GM18526 (cell line): ENCODE measurements around the gene ATG4B.
A peak's percentile ranks its signal among the peaks of the same experiment; 100 is the strongest.

Source experiments
- POLR2A ChIP-seq: IDR thresholded peaks from 3 replicates; pipeline ENCODE4 v1.6.1; 2011; ENCODE audit not compliant: insufficient read length; ENCODE audit errors: extremely low read depth

The ATG4B gene

DNA sequence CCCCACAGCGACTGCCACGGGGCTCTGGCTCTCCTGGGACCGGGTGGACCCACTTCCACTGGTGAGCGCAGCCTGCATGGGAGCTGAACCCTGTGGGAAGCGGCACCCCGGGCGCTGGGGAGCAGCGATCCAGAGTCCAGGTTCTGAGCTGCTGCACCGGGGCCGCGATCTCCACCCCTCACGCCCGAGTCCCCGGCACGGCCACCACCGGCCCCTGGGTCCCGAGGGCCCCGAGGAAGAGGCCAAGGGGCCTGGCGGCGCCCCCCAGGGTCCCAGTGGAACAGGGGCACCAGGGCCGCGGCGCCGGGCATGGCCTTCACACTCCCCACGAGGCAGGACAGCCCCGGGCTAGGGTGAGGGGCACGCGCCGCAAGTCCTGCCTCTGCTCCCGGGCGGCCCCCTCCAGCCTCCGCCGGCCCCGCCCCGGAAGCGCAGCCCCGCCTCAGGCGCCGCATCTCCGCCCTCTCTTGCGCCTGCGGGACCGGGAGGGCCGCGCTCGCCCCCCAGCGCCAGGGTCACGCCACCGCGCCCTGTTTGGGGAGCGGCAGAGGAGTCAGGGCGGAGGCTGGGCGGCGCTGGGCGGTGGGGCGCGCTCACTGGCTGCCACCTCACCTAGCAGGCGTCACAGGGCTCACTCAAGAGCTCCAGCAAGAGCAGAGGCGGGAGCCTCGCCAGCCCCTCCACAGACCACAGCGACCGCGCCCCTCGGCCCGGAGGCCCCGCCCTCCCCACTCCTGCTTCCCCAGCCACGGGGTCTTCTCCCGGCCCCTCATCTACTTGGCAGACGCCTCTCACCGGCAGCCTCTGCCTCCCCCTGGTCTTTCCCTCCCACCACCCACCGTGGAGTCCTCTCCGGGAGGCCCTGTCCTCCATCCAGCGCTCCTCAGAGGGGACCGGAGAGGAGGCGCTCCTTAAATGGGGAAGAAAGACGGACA, 27.4 kb upstream of the ATG4B start:
- TF ChIP-seq POLR2A = peak; percentile 43

DNA sequence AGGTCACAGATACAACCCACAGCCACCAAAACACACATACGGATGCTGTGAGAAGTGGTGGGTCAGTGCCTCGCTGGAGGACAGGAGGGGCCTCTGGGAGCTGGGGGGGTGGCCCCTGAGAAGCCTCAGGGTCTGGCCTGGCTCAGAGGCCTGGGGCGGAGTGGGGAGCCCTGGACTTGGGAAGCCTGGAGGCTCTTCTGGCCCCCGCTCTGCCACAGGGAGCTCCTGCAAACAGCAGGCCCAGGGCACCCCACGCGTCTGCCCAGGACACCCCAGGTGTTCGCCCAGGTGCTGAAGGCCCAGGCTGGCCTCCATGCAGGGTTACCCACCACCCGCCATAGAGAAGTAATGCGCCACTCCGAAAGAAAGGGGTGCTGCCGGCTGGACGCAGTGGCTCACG, 26.4 kb upstream of the ATG4B start:
- no peak for TF ChIP-seq POLR2A

DNA sequence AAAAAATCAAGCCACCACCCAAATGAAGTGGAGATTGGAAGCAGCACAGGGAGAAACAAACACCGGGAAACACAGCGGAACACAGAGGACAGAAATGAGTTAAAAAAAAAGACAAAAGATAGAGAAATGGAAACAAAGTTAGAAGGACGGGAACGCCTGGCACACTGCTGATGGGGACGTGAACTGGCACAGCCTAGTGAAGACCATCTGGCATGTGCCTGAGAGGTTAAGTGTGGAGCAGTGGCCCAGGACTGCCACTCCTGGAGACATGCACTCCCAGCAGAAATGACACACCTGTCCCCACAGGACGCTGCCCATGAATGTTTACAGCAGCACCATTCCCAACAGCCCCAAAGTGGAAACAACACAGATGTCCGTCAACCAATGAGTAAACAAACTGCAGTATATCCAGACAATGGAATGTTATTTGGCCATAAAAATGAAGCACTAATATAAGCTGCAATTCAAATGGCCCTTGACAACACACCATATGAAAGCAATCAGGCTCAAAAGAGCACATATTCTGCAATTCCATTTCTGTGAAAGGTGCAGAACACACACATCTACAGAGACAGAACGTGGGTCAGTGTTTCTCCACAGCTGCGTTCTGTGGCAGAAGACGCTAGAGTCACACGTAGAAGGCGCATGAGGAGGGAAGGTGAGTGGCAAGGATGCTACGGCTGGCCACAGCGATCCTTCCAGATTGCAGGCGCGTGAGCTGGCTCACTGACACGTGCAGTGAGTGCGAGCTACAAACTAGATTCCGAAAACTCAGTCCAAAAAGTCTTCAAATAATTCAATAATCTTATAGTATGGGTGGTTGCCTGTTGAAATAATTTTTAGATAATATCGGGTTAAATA, 25.1 kb upstream of the ATG4B start:
- no peak for TF ChIP-seq POLR2A

GRCh38 chr2:241613017-241613780, 24.3 kb upstream of the ATG4B start:
- TF ChIP-seq POLR2A = no peak

DNA sequence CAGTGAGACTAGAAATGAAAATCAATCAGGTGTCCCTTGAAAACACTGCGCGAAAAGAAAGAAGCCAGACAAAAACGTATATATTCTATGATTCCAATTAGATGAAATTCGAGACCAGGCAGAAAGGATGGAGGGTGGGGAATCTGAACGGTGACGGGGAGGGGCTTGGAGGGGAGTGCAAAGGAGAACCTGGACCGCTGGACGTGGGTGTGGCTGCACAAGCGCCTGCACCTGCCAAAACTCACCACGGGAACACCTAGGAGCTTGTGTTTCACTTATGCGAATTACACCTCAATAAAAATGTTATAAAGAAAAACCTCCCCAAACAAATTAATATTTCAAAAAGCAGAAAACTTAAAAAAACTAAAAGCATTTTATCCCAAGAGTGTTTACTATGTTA, 22.5 kb upstream of the ATG4B start:
- TF ChIP-seq POLR2A = no peak

DNA sequence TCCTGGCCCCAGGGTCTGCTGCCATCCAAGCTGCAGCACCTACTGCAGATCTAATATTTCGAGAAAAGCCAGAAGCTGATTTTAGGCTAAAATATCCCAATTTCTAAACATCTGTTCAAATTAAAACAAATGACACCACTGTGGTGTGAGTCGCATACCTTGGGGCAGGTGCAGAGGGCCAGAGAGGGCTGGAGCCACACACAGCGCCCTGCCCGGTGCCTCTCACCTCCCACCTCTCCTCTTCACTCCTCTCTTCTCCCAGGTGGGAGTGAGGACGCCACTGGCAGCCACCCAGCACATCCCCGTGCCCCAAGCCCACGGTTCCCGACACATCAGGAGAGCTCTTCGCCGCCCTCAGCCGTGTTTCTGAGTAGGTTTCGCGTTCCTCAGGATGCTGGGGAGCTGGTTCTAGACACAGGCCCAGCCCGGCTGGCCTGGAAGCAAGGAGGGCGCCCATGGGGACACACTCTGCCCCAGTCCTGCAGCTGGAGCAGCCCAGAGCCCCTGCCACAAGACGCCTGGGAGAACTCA, 21.9 kb upstream of the ATG4B start:
- TF ChIP-seq POLR2A = no peak

DNA sequence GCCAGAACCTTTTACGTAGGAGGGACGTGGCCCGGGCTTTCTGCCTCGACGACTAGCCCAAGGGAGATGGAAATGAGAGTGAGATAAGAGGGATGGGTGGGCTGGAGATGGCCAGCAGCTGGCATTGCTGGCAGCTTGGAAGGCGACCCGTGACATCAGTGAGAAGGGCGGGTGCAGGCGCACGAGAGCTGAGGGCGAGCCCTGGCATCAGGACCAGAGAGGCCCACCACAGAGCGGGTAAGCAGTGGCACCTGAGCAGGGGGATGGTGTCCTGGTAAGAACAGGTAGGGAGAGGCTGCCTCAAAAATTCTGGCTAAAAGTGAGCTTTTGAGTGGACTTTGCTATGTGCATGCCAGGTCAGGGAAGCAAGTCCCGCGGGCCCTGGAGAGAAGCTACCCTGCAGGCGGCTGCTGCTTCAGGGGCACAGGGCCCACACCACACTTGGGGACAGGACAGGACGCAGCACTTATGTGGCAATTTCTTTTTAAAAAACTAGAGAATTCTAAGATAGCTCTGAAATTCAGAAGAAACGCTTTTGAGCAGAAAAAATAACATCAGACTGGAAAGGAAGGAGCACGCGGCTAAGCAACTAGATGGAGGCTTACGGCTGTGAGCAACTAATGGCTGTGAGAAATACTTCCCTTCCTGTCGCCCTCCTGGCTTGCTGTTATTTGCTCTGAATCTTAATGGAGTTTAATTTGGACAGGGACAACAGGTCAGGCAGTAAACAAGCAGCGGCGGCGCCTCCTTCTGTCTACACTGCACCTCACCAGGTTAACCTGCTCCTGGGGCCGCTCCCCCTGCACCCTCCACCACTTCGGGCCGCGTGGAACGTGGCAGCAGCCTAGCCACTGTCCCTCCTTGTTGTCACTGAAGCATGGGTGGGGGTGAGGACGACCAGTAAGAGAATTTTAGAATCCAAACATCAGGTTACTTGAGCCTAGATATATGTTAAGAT, 21.0 kb upstream of the ATG4B start:
- TF ChIP-seq POLR2A = no peak

DNA sequence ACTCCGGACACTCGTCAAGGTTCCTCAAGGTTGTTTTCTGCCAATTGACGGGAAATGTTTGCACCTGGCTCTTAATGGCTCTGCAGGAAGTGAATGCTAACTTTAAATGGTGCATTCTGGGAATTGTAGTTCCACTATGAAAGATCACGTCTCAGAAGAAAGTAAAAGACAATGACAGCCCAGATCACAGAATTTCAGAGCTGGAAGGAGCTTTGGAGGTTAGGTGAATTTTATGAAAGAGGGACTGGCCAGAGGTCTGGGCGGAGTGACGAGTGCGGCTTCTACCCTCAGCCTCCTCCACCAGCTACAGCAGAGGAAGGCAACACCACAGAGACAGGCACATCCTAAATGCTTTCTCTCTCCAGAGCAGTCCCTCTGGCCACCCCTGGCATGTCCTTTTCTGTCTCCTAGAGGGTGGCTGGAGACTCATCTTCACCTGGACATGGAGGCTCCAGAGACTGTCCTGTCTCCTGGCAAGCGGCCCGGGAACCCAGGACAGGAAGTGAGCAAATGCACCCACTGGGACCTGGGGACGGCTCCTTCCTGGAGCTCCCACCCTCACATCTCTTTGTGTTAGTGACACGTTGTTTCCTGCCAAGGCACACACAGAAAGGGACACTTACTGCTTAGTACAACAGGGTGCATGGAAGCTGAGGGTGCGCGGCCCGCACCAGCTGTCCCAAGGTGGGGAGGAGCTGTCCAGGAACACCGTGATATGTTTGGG, 19.9 kb upstream of the ATG4B start:
- TF ChIP-seq POLR2A = no peak

DNA sequence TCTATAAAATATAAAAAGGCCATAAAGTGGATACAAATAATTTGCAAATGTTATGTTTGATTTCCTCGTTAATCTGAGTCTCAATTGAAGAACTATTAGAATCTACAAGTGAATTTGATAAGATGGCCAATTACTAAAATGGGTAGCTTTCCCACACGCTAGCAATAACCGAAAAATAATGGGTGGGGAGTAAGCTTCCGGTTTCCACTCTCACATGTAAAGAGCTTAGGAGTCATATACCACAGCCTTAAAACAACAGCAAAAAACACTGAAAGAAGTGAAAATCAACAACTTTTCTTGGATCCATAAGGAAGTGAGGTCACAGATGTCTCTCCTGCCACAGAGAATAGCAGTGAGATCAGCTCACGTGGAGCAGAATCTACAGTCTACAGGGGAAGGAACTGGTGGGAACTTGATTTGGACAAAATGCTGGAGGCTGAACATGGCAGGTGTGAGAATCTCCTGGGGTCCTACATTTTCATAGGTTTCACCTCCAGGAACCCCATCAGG, 19.1 kb upstream of the ATG4B start:
- no peak for TF ChIP-seq POLR2A

DNA sequence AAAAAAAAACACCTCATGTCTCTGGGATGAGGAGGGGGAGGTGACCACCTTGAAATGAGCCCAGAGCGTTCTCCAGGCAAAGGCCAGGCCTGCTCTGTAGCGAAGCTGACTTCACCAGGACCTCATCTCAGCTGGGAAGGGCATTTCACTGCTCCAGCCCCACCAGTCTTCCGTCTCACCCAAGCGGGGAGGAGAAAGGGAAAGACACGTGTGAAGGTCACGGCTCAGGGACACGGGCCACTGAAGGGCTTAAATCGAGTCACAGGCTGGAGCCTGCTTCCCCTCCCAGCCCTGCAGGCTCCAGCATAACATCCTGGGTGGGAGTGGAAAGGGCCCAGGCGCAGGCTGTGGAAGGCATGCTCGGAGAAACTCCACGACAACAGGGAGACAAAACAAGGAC, 18.7 kb upstream of the ATG4B start:
- no peak for TF ChIP-seq POLR2A

DNA sequence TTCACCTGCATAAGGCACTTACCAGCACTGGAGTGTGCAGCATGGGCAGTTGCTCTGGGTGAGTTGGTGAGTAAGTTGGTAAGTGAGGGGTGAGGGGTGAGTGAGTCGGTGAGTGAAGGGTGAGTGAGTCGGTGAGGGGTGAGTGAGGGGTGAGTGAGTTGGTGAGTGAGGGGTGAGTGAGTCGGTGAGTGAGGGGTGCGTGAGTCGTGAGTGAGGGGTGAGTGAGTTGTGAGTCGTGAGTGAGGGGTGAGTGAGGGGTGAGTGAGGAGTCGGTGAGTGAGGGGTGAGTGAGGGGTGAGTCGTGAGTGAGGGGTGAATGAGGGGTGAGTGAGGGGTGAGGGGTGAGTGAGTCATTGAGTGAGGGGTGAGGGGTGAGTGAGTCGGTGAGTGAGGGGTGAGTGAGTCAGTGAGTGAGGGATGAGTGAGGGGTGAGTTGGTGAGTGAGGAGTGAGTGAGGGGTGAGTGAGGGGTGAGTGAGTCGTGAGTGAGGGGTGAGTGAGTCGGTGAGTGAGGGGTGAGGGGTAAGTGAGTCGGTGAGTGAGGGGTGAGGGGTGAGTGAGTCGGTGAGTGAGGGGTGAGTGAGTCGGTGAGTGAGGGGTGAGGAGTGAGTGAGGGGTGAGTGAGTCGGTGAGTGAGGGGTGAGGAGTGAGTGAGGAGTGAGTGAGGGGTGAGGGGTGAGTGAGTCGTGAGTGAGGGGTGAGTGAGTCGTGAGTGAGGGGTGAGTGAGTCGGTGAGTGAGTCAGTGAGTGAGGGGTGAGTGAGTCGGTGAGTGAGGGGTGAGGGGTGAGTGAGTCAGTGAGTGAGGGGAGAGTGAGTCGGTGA, 17.7 kb upstream of the ATG4B start:
- TF ChIP-seq POLR2A = no peak

GRCh38 chr2:241620419-241620769, 17.1 kb upstream of the ATG4B start:
- TF ChIP-seq POLR2A = no peak
